ENCODE measurements around the gene MINPP1.

- TF ChIP-seq BHLHE40 (IDR thresholded peaks at IDR 0.05; ENCODE audit: borderline replicate concordance) (no peak), TARDBP (IDR thresholded peaks at IDR 0.05) (no peak), SP1 (IDR thresholded peaks at IDR 0.05) (no peak), SUZ12 (IDR thresholded peaks at IDR 0.05) (no peak)
Observed at GRCh38 chr10:87585565-87586514, 81.1 kb downstream of the MINPP1 start.
